Gastrocnemius medialis (tissue), 4 donors: ENCODE results near the gene SEMA6D.

Experiments used
- POLR2A ChIP-seq, 2 donors: fragments of 450-650 bp; IDR thresholded peaks; one replicate each; pipeline ENCODE4 v1.6.1; 2017; ENCODE audit warnings: antibody characterized with exemption in 2 of 2, mild to moderate bottlenecking in 2 of 2, moderate library complexity in 2 of 2
- TF ChIP-seq, protein P1 (sequence below), 5 experiments: fragments of 450-650 bp in 3 of 5; fragments of 200-600 bp in 2 of 5; sonication (generic) in 2 of 5; IDR thresholded peaks in 4 of 5; conservative IDR thresholded peaks in 1 of 5; 1 replicate in 4 of 5; 2 replicates in 1 of 5; pipeline ENCODE4 v1.5.1; 2016 to 2019; ENCODE audit warnings: antibody characterized with exemption in 5 of 5, mild to moderate bottlenecking in 3 of 5, moderate library complexity in 3 of 5

DNA sequence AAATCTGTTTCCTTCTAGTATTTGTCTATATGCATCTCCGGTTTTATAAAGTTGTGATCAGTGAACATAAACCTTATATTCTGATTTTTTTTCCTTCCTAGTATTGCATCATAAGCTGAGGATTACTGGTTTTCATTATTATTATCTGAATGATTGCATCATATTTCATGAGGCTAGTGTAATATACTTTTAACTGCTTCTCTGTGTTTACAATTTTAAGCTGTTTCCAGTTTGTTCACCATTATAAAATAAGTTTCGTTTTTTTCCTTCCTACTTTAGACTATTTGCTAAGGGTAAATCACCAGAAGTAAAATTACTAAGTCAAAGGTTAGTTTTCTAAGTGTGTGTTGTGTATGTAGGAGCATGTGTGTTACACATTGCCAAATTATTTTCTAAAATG is 20.2 kb downstream of the SEMA6D start:
- TF ChIP-seq, protein P1, sequence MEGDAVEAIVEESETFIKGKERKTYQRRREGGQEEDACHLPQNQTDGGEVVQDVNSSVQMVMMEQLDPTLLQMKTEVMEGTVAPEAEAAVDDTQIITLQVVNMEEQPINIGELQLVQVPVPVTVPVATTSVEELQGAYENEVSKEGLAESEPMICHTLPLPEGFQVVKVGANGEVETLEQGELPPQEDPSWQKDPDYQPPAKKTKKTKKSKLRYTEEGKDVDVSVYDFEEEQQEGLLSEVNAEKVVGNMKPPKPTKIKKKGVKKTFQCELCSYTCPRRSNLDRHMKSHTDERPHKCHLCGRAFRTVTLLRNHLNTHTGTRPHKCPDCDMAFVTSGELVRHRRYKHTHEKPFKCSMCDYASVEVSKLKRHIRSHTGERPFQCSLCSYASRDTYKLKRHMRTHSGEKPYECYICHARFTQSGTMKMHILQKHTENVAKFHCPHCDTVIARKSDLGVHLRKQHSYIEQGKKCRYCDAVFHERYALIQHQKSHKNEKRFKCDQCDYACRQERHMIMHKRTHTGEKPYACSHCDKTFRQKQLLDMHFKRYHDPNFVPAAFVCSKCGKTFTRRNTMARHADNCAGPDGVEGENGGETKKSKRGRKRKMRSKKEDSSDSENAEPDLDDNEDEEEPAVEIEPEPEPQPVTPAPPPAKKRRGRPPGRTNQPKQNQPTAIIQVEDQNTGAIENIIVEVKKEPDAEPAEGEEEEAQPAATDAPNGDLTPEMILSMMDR (IDR thresholded peaks at IDR 0.05 in 4 of 5, conservative IDR thresholded peaks at IDR 0.05 in 1 of 5) = no peak
- no peak for TF ChIP-seq POLR2A (IDR thresholded peaks at IDR 0.05)
